HL-60 (cell line): ENCODE results near the gene ISL2.

ENCODE experiments used
- DNase-seq, 2 experiments: peaks; one replicate each; pipeline ENCODE4 v3.0.0-alpha.2; 2010 to 2020; ENCODE audit warnings: low read depth in 1 of 2, low spot score in 1 of 2
- H3K27ac ChIP-seq: fragments of 250-450 bp; sonication (Bioruptor Pico); replicated peaks from 2 replicates; pipeline ENCODE4 v1.5.1; 2020; ENCODE audit warnings: mild to moderate bottlenecking, moderate library complexity
- H3K27me3 ChIP-seq: fragments of 250-450 bp; sonication (Bioruptor Pico); 2 replicates; pipeline ENCODE4 v1.5.1; 2021; ENCODE audit warnings: mild to moderate bottlenecking, moderate library complexity; ENCODE audit not compliant: insufficient read depth, poor library complexity, severe bottlenecking
- H3K4me3 ChIP-seq: replicated peaks from 2 replicates; pipeline ENCODE4 v1.5.1; 2011; ENCODE audit warnings: mild to moderate bottlenecking, control low read depth, low read length; ENCODE audit not compliant: insufficient read depth
- GABPA ChIP-seq: IDR thresholded peaks from 2 replicates; pipeline ENCODE4 v1.6.1; 2012; ENCODE audit warnings: low read depth
- POLR2AphosphoS5 ChIP-seq: IDR thresholded peaks from 2 replicates; pipeline ENCODE4 v1.6.1; 2012; ENCODE audit warnings: low read depth
- SPI1 ChIP-seq: IDR thresholded peaks from 2 replicates; pipeline ENCODE4 v1.6.1; 2012; ENCODE audit warnings: low read depth, mild to moderate bottlenecking, borderline replicate concordance
- TF ChIP-seq, protein P1 (sequence below): IDR thresholded peaks from one replicate; pipeline ENCODE4 v1.5.1; 2011; ENCODE audit warnings: low read length, control low read depth, inconsistent platforms; ENCODE audit not compliant: insufficient read depth
- TF ChIP-seq, protein P2 (sequence below): IDR thresholded peaks from 2 replicates; pipeline ENCODE4 v1.6.1; 2012; ENCODE audit warnings: low read depth; ENCODE audit not compliant: insufficient replicate concordance

Gene ISL2

GRCh38 chr15:76381366-76381765 is 44.8 kb downstream of the ISL2 start:
- TF ChIP-seq POLR2AphosphoS5 (no peak), SPI1 (no peak), GABPA (no peak)
- TF ChIP-seq, protein P1, sequence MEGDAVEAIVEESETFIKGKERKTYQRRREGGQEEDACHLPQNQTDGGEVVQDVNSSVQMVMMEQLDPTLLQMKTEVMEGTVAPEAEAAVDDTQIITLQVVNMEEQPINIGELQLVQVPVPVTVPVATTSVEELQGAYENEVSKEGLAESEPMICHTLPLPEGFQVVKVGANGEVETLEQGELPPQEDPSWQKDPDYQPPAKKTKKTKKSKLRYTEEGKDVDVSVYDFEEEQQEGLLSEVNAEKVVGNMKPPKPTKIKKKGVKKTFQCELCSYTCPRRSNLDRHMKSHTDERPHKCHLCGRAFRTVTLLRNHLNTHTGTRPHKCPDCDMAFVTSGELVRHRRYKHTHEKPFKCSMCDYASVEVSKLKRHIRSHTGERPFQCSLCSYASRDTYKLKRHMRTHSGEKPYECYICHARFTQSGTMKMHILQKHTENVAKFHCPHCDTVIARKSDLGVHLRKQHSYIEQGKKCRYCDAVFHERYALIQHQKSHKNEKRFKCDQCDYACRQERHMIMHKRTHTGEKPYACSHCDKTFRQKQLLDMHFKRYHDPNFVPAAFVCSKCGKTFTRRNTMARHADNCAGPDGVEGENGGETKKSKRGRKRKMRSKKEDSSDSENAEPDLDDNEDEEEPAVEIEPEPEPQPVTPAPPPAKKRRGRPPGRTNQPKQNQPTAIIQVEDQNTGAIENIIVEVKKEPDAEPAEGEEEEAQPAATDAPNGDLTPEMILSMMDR: no peak
- TF ChIP-seq, protein P2, sequence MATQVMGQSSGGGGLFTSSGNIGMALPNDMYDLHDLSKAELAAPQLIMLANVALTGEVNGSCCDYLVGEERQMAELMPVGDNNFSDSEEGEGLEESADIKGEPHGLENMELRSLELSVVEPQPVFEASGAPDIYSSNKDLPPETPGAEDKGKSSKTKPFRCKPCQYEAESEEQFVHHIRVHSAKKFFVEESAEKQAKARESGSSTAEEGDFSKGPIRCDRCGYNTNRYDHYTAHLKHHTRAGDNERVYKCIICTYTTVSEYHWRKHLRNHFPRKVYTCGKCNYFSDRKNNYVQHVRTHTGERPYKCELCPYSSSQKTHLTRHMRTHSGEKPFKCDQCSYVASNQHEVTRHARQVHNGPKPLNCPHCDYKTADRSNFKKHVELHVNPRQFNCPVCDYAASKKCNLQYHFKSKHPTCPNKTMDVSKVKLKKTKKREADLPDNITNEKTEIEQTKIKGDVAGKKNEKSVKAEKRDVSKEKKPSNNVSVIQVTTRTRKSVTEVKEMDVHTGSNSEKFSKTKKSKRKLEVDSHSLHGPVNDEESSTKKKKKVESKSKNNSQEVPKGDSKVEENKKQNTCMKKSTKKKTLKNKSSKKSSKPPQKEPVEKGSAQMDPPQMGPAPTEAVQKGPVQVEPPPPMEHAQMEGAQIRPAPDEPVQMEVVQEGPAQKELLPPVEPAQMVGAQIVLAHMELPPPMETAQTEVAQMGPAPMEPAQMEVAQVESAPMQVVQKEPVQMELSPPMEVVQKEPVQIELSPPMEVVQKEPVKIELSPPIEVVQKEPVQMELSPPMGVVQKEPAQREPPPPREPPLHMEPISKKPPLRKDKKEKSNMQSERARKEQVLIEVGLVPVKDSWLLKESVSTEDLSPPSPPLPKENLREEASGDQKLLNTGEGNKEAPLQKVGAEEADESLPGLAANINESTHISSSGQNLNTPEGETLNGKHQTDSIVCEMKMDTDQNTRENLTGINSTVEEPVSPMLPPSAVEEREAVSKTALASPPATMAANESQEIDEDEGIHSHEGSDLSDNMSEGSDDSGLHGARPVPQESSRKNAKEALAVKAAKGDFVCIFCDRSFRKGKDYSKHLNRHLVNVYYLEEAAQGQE: no peak
- H3K27ac ChIP-seq: no peak overlapping the region
- H3K4me3 ChIP-seq: no peak overlapping the region
- H3K27me3 ChIP-seq: no peaks in the 10 kb centered on the region
- no peak for DNase-seq

DNA sequence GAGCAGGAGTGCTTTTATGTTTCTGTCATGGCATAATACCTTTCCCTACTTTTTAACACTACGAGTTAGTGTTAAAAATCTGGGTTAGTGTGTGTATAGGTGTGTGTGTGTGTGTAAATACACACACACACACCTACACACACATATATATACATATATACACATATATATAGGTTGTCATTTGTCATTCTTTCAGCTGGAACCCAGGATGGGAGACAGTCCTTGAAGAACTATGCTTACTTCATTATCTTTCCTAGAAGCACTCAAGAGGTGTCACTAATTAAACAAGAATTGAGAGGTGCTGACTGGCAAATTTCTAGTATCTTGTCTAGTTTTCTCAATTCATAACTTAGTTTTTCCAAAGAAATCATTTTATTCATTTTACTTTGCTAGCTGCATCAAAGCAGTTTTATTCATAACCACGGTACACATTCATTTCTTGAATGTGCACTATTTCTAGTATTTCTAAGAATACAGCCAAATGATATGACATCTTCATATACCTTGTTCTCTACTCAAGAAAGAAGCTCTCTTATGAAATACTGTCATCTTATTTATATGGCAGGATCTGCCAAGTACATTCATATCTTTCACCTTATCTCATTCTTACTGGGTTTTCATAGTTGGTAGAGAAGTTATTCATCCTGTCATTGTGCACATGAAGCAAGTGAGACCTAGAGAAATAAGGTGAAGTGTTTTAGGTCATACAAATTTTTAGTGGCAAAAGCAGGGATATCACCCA is 46.6 kb downstream of the ISL2 start:
- Histone ChIP-seq H3K27ac (no peak overlapping the region), H3K27me3 (no peaks in the 10 kb centered on the region), H3K4me3 (no peak overlapping the region)
- no peak for DNase-seq
- TF ChIP-seq, protein P1: no peak
- TF ChIP-seq POLR2AphosphoS5 (no peak), SPI1 (no peak), GABPA (no peak)
- TF ChIP-seq, protein P2: no peak

DNA sequence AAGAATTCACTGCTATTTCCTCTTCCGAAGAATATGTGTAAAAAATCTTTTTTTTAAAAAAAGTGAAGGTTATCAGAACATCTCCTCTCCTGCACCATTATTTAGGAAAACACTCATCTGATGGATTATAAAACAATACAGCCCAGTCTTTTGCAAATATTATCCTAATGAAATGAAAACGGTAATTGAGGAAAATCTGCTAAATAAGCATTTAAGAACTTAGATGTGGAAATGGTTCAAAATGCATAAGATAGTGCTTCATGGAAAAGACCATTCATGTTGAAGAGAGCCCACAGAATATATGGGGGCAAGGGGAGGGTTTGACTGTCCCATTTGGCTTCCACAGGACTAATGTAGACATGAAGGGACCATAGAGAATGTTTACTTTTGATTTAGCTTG is 47.8 kb downstream of the ISL2 start:
- no peak for DNase-seq
- Histone ChIP-seq H3K27me3 (no peaks in the 10 kb centered on the region), H3K4me3 (no peak overlapping the region), H3K27ac (no peak overlapping the region)
- no peak for TF ChIP-seq SPI1
- TF ChIP-seq, protein P1: no peak
- no peak for TF ChIP-seq GABPA
- TF ChIP-seq, protein P2: no peak
- TF ChIP-seq POLR2AphosphoS5: no peak
